H1 (cell line): ENCODE results near the gene TAF10. TPM values are rescaled to one million over a fixed set of nuclear protein-coding genes. Genes with fewer than 3 reads are reported as not detected.

Experiments used
- CTCF ChIA-PET: fragments of 300-600 bp; sonication (Branson Sonifier 250); formaldehyde crosslinking; loops from one replicate; lab custom pipeline; 2021; ENCODE audit not compliant: partially characterized antibody; lab: Charles Lee
- POLR2A ChIA-PET: fragments of 300-600 bp; sonication (Branson Sonifier 250); formaldehyde crosslinking; loops from one replicate; lab custom pipeline; 2021; ENCODE audit warnings: inconsistent platforms; ENCODE audit not compliant: partially characterized antibody; lab: Charles Lee
- DNase-seq, 2 experiments: peaks; one replicate each; pipeline versions ENCODE4 v3.0.0 to v3.0.0-alpha.2; 2010 to 2022; ENCODE audit warnings: low spot score in 2 of 2, low read depth in 1 of 2, mixed read lengths in 1 of 2
- FAIRE-seq: peaks from 2 replicates; lab custom pipeline; 2011; peaks lifted over from hg19 to GRCh38; lab: Jason Lieb, UNC
- H2AFZ ChIP-seq: 2 replicates; pipeline ENCODE4 v1.8.1; 2012; ENCODE audit warnings: low read length, inconsistent platforms
- H2AK5ac ChIP-seq: 2 replicates; pipeline ENCODE4 v1.6.1; 2013; ENCODE audit warnings: low read depth, low read length
- H2BK120ac ChIP-seq: replicated peaks from 2 replicates; pipeline ENCODE3; 2013; ENCODE audit warnings: low read depth, low read length, inconsistent platforms
- H2BK12ac ChIP-seq: 2 replicates; pipeline ENCODE4 v1.6.1; 2013; ENCODE audit warnings: low read depth, low read length
- H2BK15ac ChIP-seq: 2 replicates; pipeline ENCODE4 v1.6.1; 2013; ENCODE audit warnings: low read length
- H2BK20ac ChIP-seq: 2 replicates; pipeline ENCODE4 v1.6.1; 2013; ENCODE audit warnings: low read length
- H2BK5ac ChIP-seq: 2 replicates; pipeline ENCODE4 v1.6.1; 2013; ENCODE audit warnings: low read depth, low read length
- H3K14ac ChIP-seq: 2 replicates; pipeline ENCODE4 v1.6.1; 2013; ENCODE audit warnings: inconsistent platforms; ENCODE audit not compliant: insufficient read length
- H3K18ac ChIP-seq: 2 replicates; pipeline ENCODE4 v1.6.1; 2013; ENCODE audit warnings: low read length; ENCODE audit errors: extremely low read depth
- H3K23ac ChIP-seq: 2 replicates; pipeline ENCODE4 v1.6.1; 2013; ENCODE audit warnings: inconsistent platforms; ENCODE audit not compliant: insufficient read length
- H3K23me2 ChIP-seq: 2 replicates; pipeline ENCODE4 v1.6.1; 2013; ENCODE audit warnings: low read depth, low read length
- H3K27ac ChIP-seq: 2 replicates; pipeline ENCODE4 v1.6.1; 2011; ENCODE audit warnings: low read depth, low read length, inconsistent platforms
- H3K27me3 ChIP-seq, 4 experiments: replicated peaks in 1 of 4; 1 replicate in 1 of 4; 2 replicates in 3 of 4; pipeline versions ENCODE4 v1.6.1 to v1.8.1; 2011 to 2013; ENCODE audit warnings: low read length in 3 of 4, mild to moderate bottlenecking in 3 of 4, inconsistent platforms in 2 of 4, mixed read lengths in 2 of 4, moderate library complexity in 1 of 4; ENCODE audit not compliant: control insufficient read depth in 3 of 4, insufficient read depth in 3 of 4; ENCODE audit errors: extremely low read depth in 1 of 4
- H3K36me3 ChIP-seq, 4 experiments: 2 replicates each; pipeline versions ENCODE4 v1.6.1 to v1.8.1; 2011 to 2013; ENCODE audit warnings: mild to moderate bottlenecking in 4 of 4, low read length in 3 of 4, moderate library complexity in 2 of 4, control low read depth in 1 of 4, inconsistent platforms in 1 of 4; ENCODE audit not compliant: insufficient read depth in 4 of 4, control insufficient read depth in 2 of 4
- H3K4ac ChIP-seq: replicated peaks from 2 replicates; pipeline ENCODE3; 2013; ENCODE audit warnings: low read length, low read depth, mixed read lengths, inconsistent platforms; ENCODE audit not compliant: insufficient read length
- H3K4me1 ChIP-seq, 4 experiments: replicated peaks in 1 of 4; 1 replicate in 1 of 4; 2 replicates in 3 of 4; pipeline versions ENCODE4 v1.6.1 to v1.8.1; 2011 to 2013; ENCODE audit warnings: low read length in 3 of 4, inconsistent platforms in 2 of 4, mixed read lengths in 1 of 4; ENCODE audit not compliant: insufficient read depth in 4 of 4, control insufficient read depth in 3 of 4
- H3K4me2 ChIP-seq, 2 experiments: 2 replicates each; pipeline versions ENCODE4 v1.6.1 to v1.8.1; 2011 to 2013; ENCODE audit warnings: low read depth in 2 of 2, low read length in 2 of 2, control low read depth in 1 of 2, inconsistent platforms in 1 of 2, mild to moderate bottlenecking in 1 of 2; ENCODE audit not compliant: insufficient read depth in 1 of 2
- H3K4me3 ChIP-seq, 4 experiments: fragments of 200-600, 300-600 bp in 1 of 4; sonication (generic), shearing (Covaris generic), sonication (Bioruptor Twin) in 1 of 4; 2 replicates each; pipeline versions ENCODE4 v1.5.1 to v1.8.1; 2011 to 2016; ENCODE audit warnings: low read length in 4 of 4, low read depth in 3 of 4, control low read depth in 2 of 4, inconsistent platforms in 2 of 4, mild to moderate bottlenecking in 2 of 4, mixed read lengths in 1 of 4, moderate library complexity in 1 of 4; ENCODE audit not compliant: insufficient read depth in 2 of 4; ENCODE audit errors: extremely low read depth in 1 of 4
- H3K56ac ChIP-seq: replicated peaks from 2 replicates; pipeline ENCODE3; 2013; ENCODE audit warnings: low read depth, mild to moderate bottlenecking, mixed read lengths, low read length, inconsistent platforms; ENCODE audit not compliant: insufficient read length
- H3K79me1 ChIP-seq: 2 replicates; pipeline ENCODE4 v1.6.1; 2013; ENCODE audit warnings: low read depth, low read length, control low read depth
- H3K79me2 ChIP-seq, 2 experiments: 2 replicates each; pipeline versions ENCODE4 v1.6.1 to v1.8.1; 2012 to 2013; ENCODE audit warnings: low read length in 2 of 2, mild to moderate bottlenecking in 2 of 2, inconsistent platforms in 1 of 2; ENCODE audit not compliant: insufficient read depth in 2 of 2, control insufficient read depth in 1 of 2
- H3K9ac ChIP-seq, 4 experiments: replicated peaks in 1 of 4; 1 replicate in 1 of 4; 2 replicates in 3 of 4; pipeline versions ENCODE4 v1.6.1 to v1.8.1; 2011 to 2013; ENCODE audit warnings: low read depth in 3 of 4, low read length in 3 of 4, control low read depth in 2 of 4, mild to moderate bottlenecking in 2 of 4, moderate library complexity in 2 of 4, inconsistent platforms in 1 of 4; ENCODE audit errors: extremely low read depth in 1 of 4
- H3K9me3 ChIP-seq, 2 experiments: 2 replicates each; pipeline versions ENCODE4 v1.6.1 to v1.8.1; 2012 to 2013; ENCODE audit warnings: mild to moderate bottlenecking in 2 of 2, moderate library complexity in 2 of 2, control low read depth in 1 of 2, inconsistent platforms in 1 of 2, low read depth in 1 of 2, low read length in 1 of 2, mixed read lengths in 1 of 2; ENCODE audit not compliant: insufficient read depth in 2 of 2
- H4K20me1 ChIP-seq, 2 experiments: replicated peaks in 1 of 2; 2 replicates each; pipeline versions ENCODE3 to v1.8.1; 2011 to 2013; ENCODE audit warnings: inconsistent platforms in 2 of 2, low read length in 2 of 2, mild to moderate bottlenecking in 1 of 2; ENCODE audit not compliant: insufficient read depth in 2 of 2, control insufficient read depth in 1 of 2
- H4K5ac ChIP-seq: 2 replicates; pipeline ENCODE4 v1.6.1; 2013; ENCODE audit warnings: low read length, low read depth, mixed read lengths, inconsistent platforms; ENCODE audit not compliant: insufficient read length
- H4K8ac ChIP-seq: 2 replicates; pipeline ENCODE4 v1.8.0; 2013; ENCODE audit warnings: mild to moderate bottlenecking, moderate library complexity, low read length, inconsistent platforms; ENCODE audit not compliant: insufficient read depth; ENCODE audit errors: extremely low read depth
- H4K91ac ChIP-seq: replicated peaks from 2 replicates; pipeline ENCODE3; 2013; ENCODE audit warnings: low read length, mixed read lengths, inconsistent platforms; ENCODE audit not compliant: insufficient read length
- CBX5 ChIP-seq: fragments of 300-800, 300-1000 bp; sonication (generic); IDR thresholded peaks from 2 replicates; pipeline ENCODE4 v1.7.1; 2016; ENCODE audit warnings: antibody characterized with exemption, low read length, low read depth
- CBX8 ChIP-seq: fragments of 300-800, 300-1000 bp; sonication (generic); IDR thresholded peaks from 2 replicates; pipeline ENCODE4 v1.7.1; 2016; ENCODE audit warnings: low read depth, low read length, borderline replicate concordance
- EZH2 ChIP-seq: fragments of 200-600 bp; sonication (generic); IDR thresholded peaks from 2 replicates; pipeline ENCODE4 v1.7.1; 2012; ENCODE audit warnings: low read depth, mild to moderate bottlenecking, moderate library complexity, low read length, inconsistent platforms; ENCODE audit not compliant: severe bottlenecking
- GABPA ChIP-seq: IDR thresholded peaks from 2 replicates; pipeline ENCODE4 v1.6.1; 2011; ENCODE audit warnings: mild to moderate bottlenecking, low read length, moderate library complexity, borderline replicate concordance; ENCODE audit not compliant: insufficient read depth
- JUND ChIP-seq: IDR thresholded peaks from 2 replicates; pipeline ENCODE4 v1.6.1; 2011; ENCODE audit warnings: mild to moderate bottlenecking, improper control_type of control experiment, low read length
- MAFK ChIP-seq: IDR thresholded peaks from 2 replicates; pipeline ENCODE4 v1.6.1; 2012; ENCODE audit warnings: low read depth, mild to moderate bottlenecking, improper control_type of control experiment, low read length
- POLR2A ChIP-seq, 2 experiments: IDR thresholded peaks; 1 replicate in 1 of 2; 2 replicates in 1 of 2; pipeline ENCODE4 v1.6.1; 2011; ENCODE audit warnings: low read depth in 2 of 2, low read length in 2 of 2, mild to moderate bottlenecking in 2 of 2; ENCODE audit errors: control extremely low read depth in 1 of 2
- POLR2AphosphoS5 ChIP-seq: IDR thresholded peaks from 2 replicates; pipeline ENCODE4 v1.6.1; 2011; ENCODE audit warnings: low read depth, low read length
- RFX5 ChIP-seq: IDR thresholded peaks from 2 replicates; pipeline ENCODE4 v1.6.1; 2011; ENCODE audit warnings: low read depth, low read length, improper control_type of control experiment, borderline replicate concordance
- SIN3A ChIP-seq, 2 experiments: IDR thresholded peaks in 1 of 2; conservative IDR thresholded peaks in 1 of 2; 2 replicates each; pipeline ENCODE4 v1.6.1; 2011 to 2012; ENCODE audit warnings: low read length in 2 of 2, improper control_type of control experiment in 1 of 2, low read depth in 1 of 2, mild to moderate bottlenecking in 1 of 2
- TEAD4 ChIP-seq: IDR thresholded peaks from 2 replicates; pipeline ENCODE4 v1.6.1; 2012; ENCODE audit warnings: low read depth, low read length, inconsistent platforms, mixed read lengths
- YY1 ChIP-seq: IDR thresholded peaks from 2 replicates; pipeline ENCODE4 v1.6.1; 2011; ENCODE audit warnings: low read depth, mild to moderate bottlenecking, low read length
- WGBS, 2 experiments: shearing (Covaris generic) in 1 of 2; methylation state at CpG; one replicate each; pipeline versions ENCODE4 v1.1.6 to v1.1.7; 2013 to 2015; ENCODE audit warnings: low lambda C conversion rate in 2 of 2, mixed read lengths in 2 of 2, inconsistent platforms in 1 of 2, low coverage in 1 of 2, missing lambda C conversion rate in 1 of 2; ENCODE audit not compliant: insufficient replicate concordance in 2 of 2, insufficient coverage in 1 of 2, insufficient read length in 1 of 2; ENCODE audit errors: extremely low coverage in 1 of 2, missing lambda C conversion rate in 1 of 2; 5-methylcytosine and 5-hydroxymethylcytosine counted together
- polyA plus RNA-seq, 7 experiments: library from polyadenylated mRNA; depleted of rRNA in 3 of 7; stranded (reverse) in 5 of 7; unstranded in 2 of 7; fragments of >200 nt in 5 of 7; fragments of 200-250 nt in 2 of 7; gene quantifications; 1 replicate in 5 of 7; 2 replicates in 1 of 7; 4 replicates in 1 of 7; pipeline versions ENCODE4 v1.2.1 to v1.2.3, GENCODE V29; 2011 to 2013; ENCODE audit warnings: missing spikeins in 2 of 7, mixed read lengths in 2 of 7
- total RNA-seq: library from RNA; stranded (reverse); fragmentation: NEBNext Ultra II Directional; extraction: Animal tissue kit (Norgen Biotek cat#: 25700); gene quantifications from 2 replicates; pipeline ENCODE4 v1.2.1, GENCODE V29; 2021

The TAF10 gene
- total and polyA plus RNA-seq, 2 of the 8 experiments (the other 6 are each of a cell fraction or from before 2014, with no cell fraction given): 128 to 213 TPM

DNA sequence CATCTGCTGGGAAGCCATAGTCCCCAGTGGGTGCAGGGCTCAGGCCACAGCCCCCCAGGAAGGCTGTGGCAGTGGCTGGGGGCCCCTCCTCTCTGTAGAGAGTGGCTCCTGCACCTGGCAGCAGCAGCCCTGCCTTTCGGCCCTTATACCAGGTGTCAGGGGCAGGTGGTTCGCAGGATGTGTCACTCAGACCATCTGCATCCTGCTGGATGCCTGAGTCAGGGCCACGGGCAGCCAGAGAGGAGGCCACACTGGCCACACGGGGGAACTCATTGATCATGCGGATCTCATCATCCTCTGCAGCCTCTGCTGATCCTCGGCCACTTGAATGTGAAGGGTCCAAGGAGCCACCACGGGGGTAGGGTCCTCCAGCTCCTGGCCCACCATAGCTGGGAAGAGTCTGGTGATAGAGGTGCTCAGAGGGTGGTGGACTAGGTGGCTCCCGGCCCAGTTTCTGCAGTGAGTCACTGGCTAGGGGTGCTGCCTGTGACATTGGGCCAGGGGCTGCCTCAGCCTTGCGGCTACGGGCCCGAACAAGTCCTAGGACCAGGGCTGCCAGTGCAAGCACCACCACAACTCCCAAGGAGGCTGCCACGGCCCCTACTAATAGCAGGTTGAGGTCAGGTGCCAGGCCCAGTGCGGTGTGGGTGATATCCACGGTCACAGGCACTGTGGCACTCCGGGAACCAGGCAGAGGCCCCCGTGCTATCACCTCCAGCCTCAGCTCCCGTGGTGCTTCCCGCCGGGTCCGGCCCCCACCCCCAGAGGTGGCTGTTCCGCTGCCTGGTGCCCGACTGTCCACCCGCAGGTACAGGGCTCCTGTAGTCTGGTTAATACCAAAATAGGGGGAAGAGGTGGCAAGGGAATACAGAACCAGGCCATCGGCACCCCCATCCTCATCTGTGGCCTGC is 10.5 kb upstream of the TAF10 start:
- H4K20me1 ChIP-seq: peaks cover 0 to 2% of the 10 kb centered on the region in 2 experiments
- H2AFZ ChIP-seq: no peak overlapping the region
- no peak overlapping the region for H3K4me3 ChIP-seq
- H2BK12ac ChIP-seq: no peak overlapping the region
- no peak overlapping the region for H3K23ac ChIP-seq
- peaks cover 0 to 7% (median 4%) of the 10 kb centered on the region in 4 experiments; a peak in 3 of 7 replicates for H3K4me1 ChIP-seq
- H3K79me2 ChIP-seq: peaks cover 0 to 8% of the 10 kb centered on the region in 2 experiments; a peak in 1 of 4 replicates
- H3K56ac ChIP-seq: no peak overlapping the region
- H2AK5ac ChIP-seq: no peak overlapping the region
- no peaks in the 10 kb centered on the region for H3K9me3 ChIP-seq
- H2BK15ac ChIP-seq: no peak overlapping the region
- DNase-seq: no peak
- H3K27ac ChIP-seq: no peak overlapping the region
- H4K5ac ChIP-seq: no peak overlapping the region
- H3K14ac ChIP-seq: no peak overlapping the region
- no peak overlapping the region for H2BK20ac ChIP-seq
- H3K4ac ChIP-seq: no peak overlapping the region
- H3K18ac ChIP-seq: no peak overlapping the region
- peaks cover 0 to 3% (median 1%) of the 10 kb centered on the region in 4 experiments; a peak in 3 of 8 replicates for H3K36me3 ChIP-seq
- H3K79me1 ChIP-seq: no peaks in the 10 kb centered on the region; the same call in none of the 2 replicates
- 91% methylated on average over 21 of the region's 24 CpGs; no CpG with 5 or more reads in 1 of the 2 experiments for WGBS, 2 experiments
- no peak overlapping the region for H2BK5ac ChIP-seq
- H2BK120ac ChIP-seq: no peak overlapping the region
- H3K4me2 ChIP-seq: no peak overlapping the region
- no peaks in the 10 kb centered on the region for H3K27me3 ChIP-seq
- H4K91ac ChIP-seq: no peak overlapping the region
- H3K9ac ChIP-seq: no peak overlapping the region
- ChIA-PET POLR2A (interaction anchor here (0.8 to 2.2 kb wide), 8 partner anchors 8 to 61 kb away, joined by 3 to 24 read pairs (median 6); partner anchors contain the start of genes ILK, MRPL17, RRP8 and TAF10), CTCF (interaction anchor here (0.7 to 2.6 kb wide), 14 partner anchors 9 to 244 kb away, joined by 3 to 18 read pairs (median 4); partner anchors contain the start of gene TAF10)
- H4K8ac ChIP-seq: no peak overlapping the region
- peaks cover 6% of the 10 kb centered on the region for H3K23me2 ChIP-seq
- FAIRE-seq: no peak
- TF ChIP-seq JUND (no peak), SIN3A (conservative IDR thresholded peaks at IDR 0.05 in 1 of 2, IDR thresholded peaks at IDR 0.05 in 1 of 2; ENCODE audit: low read depth in 1 of 2, low read length in 2 of 2) (no peak), CBX8 (no peak), EZH2 (no peak), POLR2A (IDR thresholded peaks at IDR 0.05; ENCODE audit: control extremely low read depth in 1 of 2, low read depth in 2 of 2, low read length in 2 of 2) (no peak), CBX5 (no peak), POLR2AphosphoS5 (no peak), TEAD4 (no peak), GABPA (no peak), YY1 (no peak), MAFK (no peak), RFX5 (no peak)
